ENCODE results near the gene RNF128.

The RNF128 gene

GRCh38 chrX:106706466-106706865 lies 20.0 kb upstream of the RNF128 start:
- DNase-seq (ENCODE audit: low read depth, low spot score): no peak
- no peak overlapping the region for H3K9ac ChIP-seq (ENCODE audit: insufficient read length, low read depth)
- no peaks in the 10 kb centered on the region for H3K27me3 ChIP-seq (ENCODE audit: insufficient read depth, insufficient read length)
- no peaks in the 10 kb centered on the region for H3K36me3 ChIP-seq (ENCODE audit: insufficient read depth, insufficient read length, low read length)
- H3K4me1 ChIP-seq (ENCODE audit: insufficient read depth, insufficient read length): no peaks in the 10 kb centered on the region
- no peak overlapping the region for H3K4me3 ChIP-seq (ENCODE audit: insufficient read length, low read depth)
- TF ChIP-seq ZNF274 (IDR thresholded peaks at IDR 0.05; ENCODE audit: low read depth, low read length) (no peak), SUZ12 (IDR thresholded peaks at IDR 0.05; ENCODE audit: extremely low read depth, insufficient read depth, insufficient read length) (no peak), YY1 (IDR thresholded peaks at IDR 0.05; ENCODE audit: insufficient read depth, insufficient read length) (no peak)
- H3K9me3 ChIP-seq (ENCODE audit: insufficient read depth, low read length): no peaks in the 10 kb centered on the region

GRCh38 chrX:106707771-106708454 lies 18.6 kb upstream of the RNF128 start:
- no peaks in the 10 kb centered on the region for H3K9me3 ChIP-seq (ENCODE audit: insufficient read depth, low read length)
- no peaks in the 10 kb centered on the region for H3K27me3 ChIP-seq (ENCODE audit: insufficient read depth, insufficient read length)
- no peak overlapping the region for H3K4me3 ChIP-seq (ENCODE audit: insufficient read length, low read depth)
- TF ChIP-seq ZNF274 (IDR thresholded peaks at IDR 0.05; ENCODE audit: low read depth, low read length): no peak
- DNase-seq (ENCODE audit: low read depth, low spot score): no peak
- no peak overlapping the region for H3K9ac ChIP-seq (ENCODE audit: insufficient read length, low read depth)
- H3K4me1 ChIP-seq (ENCODE audit: insufficient read depth, insufficient read length): no peaks in the 10 kb centered on the region
- H3K36me3 ChIP-seq (ENCODE audit: insufficient read depth, insufficient read length, low read length): no peaks in the 10 kb centered on the region

DNA sequence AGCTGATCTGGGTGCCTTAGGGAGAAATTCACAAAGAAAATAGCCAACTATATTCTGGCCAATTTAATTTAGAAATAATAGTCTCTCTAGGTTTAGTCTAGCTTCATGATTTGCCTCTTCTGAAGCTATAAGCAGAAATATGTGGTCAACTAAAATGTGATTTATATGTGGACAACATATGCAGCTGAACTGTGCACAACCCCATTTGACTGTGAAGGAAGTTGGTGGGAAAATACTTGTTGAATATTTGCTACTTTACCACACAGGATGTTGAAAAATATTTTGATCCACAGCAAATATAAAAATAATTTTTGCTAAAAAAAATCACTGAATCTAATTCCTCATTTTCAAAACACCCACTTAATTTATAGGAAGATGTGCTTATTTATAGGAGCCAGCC lies 15.7 kb upstream of the RNF128 start:
- Histone ChIP-seq H3K27me3 (ENCODE audit: insufficient read depth, insufficient read length) (no peaks in the 10 kb centered on the region), H3K9me3 (ENCODE audit: insufficient read depth, low read length) (no peaks in the 10 kb centered on the region), H3K4me3 (ENCODE audit: insufficient read length, low read depth) (no peak overlapping the region), H3K36me3 (ENCODE audit: insufficient read depth, insufficient read length, low read length) (no peaks in the 10 kb centered on the region), H3K4me1 (ENCODE audit: insufficient read depth, insufficient read length) (no peaks in the 10 kb centered on the region), H3K9ac (ENCODE audit: insufficient read length, low read depth) (no peak overlapping the region)
- DNase-seq (ENCODE audit: low read depth, low spot score): no peak
- TF ChIP-seq SUZ12 (IDR thresholded peaks at IDR 0.05; ENCODE audit: extremely low read depth, insufficient read depth, insufficient read length) (no peak), YY1 (IDR thresholded peaks at IDR 0.05; ENCODE audit: insufficient read depth, insufficient read length) (no peak), ZNF274 (IDR thresholded peaks at IDR 0.05; ENCODE audit: low read depth, low read length) (no peak)

DNA sequence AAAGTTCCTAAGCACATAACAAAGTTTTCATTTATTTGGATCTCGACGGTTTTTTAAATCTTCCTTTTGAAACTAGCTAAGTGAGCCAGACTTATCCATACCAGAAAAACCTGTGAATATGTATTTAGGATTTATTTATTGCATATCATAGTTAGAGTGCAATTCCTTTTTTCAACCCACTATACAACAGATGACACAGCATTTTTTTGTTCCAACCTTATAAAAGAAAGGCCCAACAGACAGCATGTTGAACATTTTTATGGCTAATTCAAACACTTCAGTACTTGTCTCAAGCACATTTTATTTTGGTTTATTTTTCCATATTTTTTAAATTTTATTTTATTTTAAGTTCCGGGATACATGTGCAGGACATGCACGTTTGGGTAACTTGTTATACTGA lies 15.1 kb upstream of the RNF128 start:
- Histone ChIP-seq H3K9me3 (ENCODE audit: insufficient read depth, low read length) (no peaks in the 10 kb centered on the region), H3K9ac (ENCODE audit: insufficient read length, low read depth) (no peak overlapping the region), H3K4me1 (ENCODE audit: insufficient read depth, insufficient read length) (no peaks in the 10 kb centered on the region), H3K36me3 (ENCODE audit: insufficient read depth, insufficient read length, low read length) (no peaks in the 10 kb centered on the region), H3K4me3 (ENCODE audit: insufficient read length, low read depth) (no peak overlapping the region), H3K27me3 (ENCODE audit: insufficient read depth, insufficient read length) (no peaks in the 10 kb centered on the region)
- no peak for DNase-seq (ENCODE audit: low read depth, low spot score)
- no peak for TF ChIP-seq ZNF274 (IDR thresholded peaks at IDR 0.05; ENCODE audit: low read depth, low read length)
- TF ChIP-seq YY1 (IDR thresholded peaks at IDR 0.05; ENCODE audit: insufficient read depth, insufficient read length): no peak
- TF ChIP-seq SUZ12 (IDR thresholded peaks at IDR 0.05; ENCODE audit: extremely low read depth, insufficient read depth, insufficient read length): no peak

DNA sequence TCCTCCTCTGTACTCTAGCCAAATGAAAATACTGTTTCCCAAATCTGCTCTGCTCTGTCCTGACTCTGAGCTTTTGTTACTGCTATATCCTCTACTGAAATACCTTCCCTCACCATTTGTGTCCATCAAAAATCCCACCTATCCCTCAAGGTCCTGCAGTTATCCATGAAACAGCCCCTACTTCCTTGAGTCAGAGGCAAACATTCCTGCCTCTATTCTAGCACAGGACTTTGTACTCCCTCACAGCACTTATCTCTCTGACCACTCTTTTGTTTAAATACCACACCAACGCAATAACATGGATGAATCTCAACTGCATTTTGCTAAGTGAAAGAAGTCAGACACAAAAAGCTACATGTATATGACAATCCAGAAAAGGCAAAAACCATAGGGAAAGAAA lies 10.5 kb upstream of the RNF128 start:
- Histone ChIP-seq H3K9me3 (ENCODE audit: insufficient read depth, low read length) (no peaks in the 10 kb centered on the region), H3K4me1 (ENCODE audit: insufficient read depth, insufficient read length) (no peaks in the 10 kb centered on the region), H3K4me3 (ENCODE audit: insufficient read length, low read depth) (no peak overlapping the region), H3K27me3 (ENCODE audit: insufficient read depth, insufficient read length) (no peaks in the 10 kb centered on the region), H3K9ac (ENCODE audit: insufficient read length, low read depth) (no peak overlapping the region), H3K36me3 (ENCODE audit: insufficient read depth, insufficient read length, low read length) (no peaks in the 10 kb centered on the region)
- DNase-seq (ENCODE audit: low read depth, low spot score): no peak
- TF ChIP-seq ZNF274 (IDR thresholded peaks at IDR 0.05; ENCODE audit: low read depth, low read length) (no peak), YY1 (IDR thresholded peaks at IDR 0.05; ENCODE audit: insufficient read depth, insufficient read length) (no peak), SUZ12 (IDR thresholded peaks at IDR 0.05; ENCODE audit: extremely low read depth, insufficient read depth, insufficient read length) (no peak)

DNA sequence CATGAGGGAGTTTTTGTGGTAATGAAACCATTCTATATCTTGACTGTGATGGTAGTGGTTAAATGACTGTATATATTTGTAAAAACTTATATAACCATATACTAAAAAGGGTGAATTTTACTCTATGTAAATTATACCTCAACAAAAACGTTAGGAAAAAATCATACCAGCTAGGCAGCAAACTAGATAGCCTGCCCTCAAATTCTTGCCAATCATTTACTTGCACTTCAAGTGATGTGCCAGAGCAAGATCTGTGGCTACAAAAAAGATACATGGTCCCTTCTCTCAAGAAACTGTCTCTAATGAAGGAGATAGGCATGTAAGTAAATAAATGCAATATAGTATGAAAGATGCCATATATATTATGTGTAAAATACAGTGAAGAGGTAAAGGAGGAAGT lies 10.0 kb upstream of the RNF128 start:
- H3K4me1 ChIP-seq (ENCODE audit: insufficient read depth, insufficient read length): no peaks in the 10 kb centered on the region
- H3K27me3 ChIP-seq (ENCODE audit: insufficient read depth, insufficient read length): no peaks in the 10 kb centered on the region
- TF ChIP-seq SUZ12 (IDR thresholded peaks at IDR 0.05; ENCODE audit: extremely low read depth, insufficient read depth, insufficient read length) (no peak), ZNF274 (IDR thresholded peaks at IDR 0.05; ENCODE audit: low read depth, low read length) (no peak), YY1 (IDR thresholded peaks at IDR 0.05; ENCODE audit: insufficient read depth, insufficient read length) (no peak)
- no peak for DNase-seq (ENCODE audit: low read depth, low spot score)
- H3K9me3 ChIP-seq (ENCODE audit: insufficient read depth, low read length): no peaks in the 10 kb centered on the region
- no peak overlapping the region for H3K4me3 ChIP-seq (ENCODE audit: insufficient read length, low read depth)
- H3K36me3 ChIP-seq (ENCODE audit: insufficient read depth, insufficient read length, low read length): no peaks in the 10 kb centered on the region
- no peak overlapping the region for H3K9ac ChIP-seq (ENCODE audit: insufficient read length, low read depth)

GRCh38 chrX:106718709-106719108 lies 7.8 kb upstream of the RNF128 start:
- Histone ChIP-seq H3K4me3 (ENCODE audit: insufficient read length, low read depth) (no peak overlapping the region), H3K4me1 (ENCODE audit: insufficient read depth, insufficient read length) (no peaks in the 10 kb centered on the region), H3K27me3 (ENCODE audit: insufficient read depth, insufficient read length) (peaks cover 1% of the 10 kb centered on the region), H3K9ac (ENCODE audit: insufficient read length, low read depth) (no peak overlapping the region), H3K36me3 (ENCODE audit: insufficient read depth, insufficient read length, low read length) (no peaks in the 10 kb centered on the region), H3K9me3 (ENCODE audit: insufficient read depth, low read length) (no peaks in the 10 kb centered on the region)
- TF ChIP-seq YY1 (IDR thresholded peaks at IDR 0.05; ENCODE audit: insufficient read depth, insufficient read length) (no peak), ZNF274 (IDR thresholded peaks at IDR 0.05; ENCODE audit: low read depth, low read length) (no peak), SUZ12 (IDR thresholded peaks at IDR 0.05; ENCODE audit: extremely low read depth, insufficient read depth, insufficient read length) (no peak)
- DNase-seq (ENCODE audit: low read depth, low spot score): no peak

All from NT2/D1 (cell line).